HUDEP-2 (cell line): ENCODE measurements around the gene KLHL10.

Experiments used
- DNase-seq, 76 experiments: peaks; one replicate each; lab custom pipeline; 2025; ENCODE audit not compliant: unreplicated experiment in 76 of 76; lab: John Stamatoyannopoulos, UW

Gene KLHL10

DNA sequence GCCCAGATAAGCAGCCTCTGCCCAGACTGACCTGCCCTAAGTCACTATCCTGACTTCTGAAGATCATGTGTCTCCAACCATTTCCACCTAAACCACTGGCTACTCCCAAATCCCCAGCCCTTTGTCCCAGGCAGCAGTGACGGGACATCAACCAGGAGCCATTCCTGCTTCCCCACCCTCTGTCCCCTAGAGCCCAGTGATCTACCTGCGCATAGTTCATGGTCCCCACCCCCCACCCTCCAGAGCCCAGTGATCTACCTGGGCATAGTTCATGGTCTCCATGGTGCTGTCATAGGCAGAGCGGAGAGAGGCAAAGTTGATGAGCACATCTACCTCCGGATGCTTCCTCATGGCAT lies 54.4 kb downstream of the KLHL10 start:
- DNase-seq, result no peak

DNA sequence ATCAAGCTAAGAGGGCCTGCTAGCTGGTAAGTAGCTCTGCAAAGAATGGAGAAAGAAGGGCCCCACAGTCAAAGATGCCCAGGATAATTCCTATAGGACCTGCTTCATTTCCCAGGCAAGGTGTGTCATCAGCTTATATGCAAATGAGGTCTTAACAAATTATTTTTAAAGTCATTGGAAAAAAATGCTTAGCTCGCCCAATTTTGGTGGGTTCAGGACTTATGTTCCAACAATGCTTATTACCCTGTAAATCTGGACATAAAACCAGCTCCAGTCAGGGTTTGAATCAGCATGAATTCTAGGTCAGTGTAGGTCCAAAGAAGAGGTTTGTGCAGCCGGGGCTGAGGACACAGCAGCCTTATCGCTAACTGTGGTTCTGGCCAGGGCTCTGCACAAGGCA lies 55.8 kb downstream of the KLHL10 start:
- no peak for DNase-seq

DNA sequence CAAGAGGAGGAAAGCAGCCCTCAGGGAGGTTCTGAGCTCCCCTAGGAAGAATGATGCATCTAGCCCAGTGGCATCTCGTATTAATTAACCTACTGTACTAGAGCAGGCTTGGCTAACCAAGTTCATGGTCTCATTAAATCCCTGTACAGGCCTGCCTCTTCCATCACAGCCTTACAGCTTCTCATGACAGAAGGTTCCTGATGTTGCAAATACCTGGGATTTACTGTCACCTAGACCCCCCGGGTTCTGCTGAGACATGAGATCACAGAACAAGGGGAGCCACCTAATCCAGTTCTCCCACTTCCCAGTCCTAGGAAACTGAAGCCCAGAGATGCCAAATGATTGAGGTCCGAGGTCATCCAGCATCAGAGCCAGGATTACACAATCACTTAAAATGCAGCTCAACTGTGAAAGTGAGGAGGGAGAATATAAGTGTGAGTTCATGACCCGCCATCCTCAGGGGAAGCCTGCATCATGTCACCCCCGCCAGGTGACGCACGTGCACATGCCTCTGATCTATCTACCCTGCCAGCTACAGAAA lies 57.2 kb downstream of the KLHL10 start:
- DNase-seq, result no peak

DNA sequence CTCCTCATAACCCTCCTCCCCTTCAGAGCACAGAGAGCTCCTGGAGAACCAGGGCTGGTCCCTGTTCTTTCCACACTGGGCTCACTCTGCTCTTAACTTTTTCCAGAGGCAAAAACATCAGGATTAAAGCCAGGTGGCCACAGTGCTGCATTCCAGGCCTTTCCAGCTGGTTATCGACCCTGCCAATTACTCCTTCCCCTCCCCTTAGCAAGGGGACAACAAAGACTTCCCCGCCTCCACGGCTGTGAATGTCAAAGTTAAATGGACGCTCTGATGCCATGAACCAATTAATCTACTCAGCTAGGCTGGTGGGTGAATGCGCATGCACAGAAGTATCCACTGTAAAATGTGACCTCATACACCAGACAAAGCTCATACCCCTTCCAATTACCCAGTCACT lies 58.0 kb downstream of the KLHL10 start:
- no peak for DNase-seq

DNA sequence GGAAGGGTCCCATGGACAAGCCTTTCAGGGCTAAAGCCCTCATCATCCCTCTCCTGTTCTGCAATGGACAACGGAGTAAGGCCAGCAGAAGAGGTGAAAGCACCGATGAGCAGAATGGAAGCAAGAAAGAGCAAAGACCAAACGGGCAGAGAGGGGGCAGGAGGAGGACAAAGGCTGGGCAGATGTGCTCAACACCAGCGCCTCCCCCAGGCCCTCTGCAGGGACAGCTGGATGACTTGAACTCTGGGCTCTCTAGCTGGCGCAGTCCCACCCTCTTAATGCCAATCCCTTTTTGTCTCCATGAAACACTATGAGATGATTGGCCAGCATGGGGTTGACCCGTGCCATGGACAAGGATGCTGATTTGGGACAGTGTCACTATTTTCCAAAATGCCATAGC lies 59.1 kb downstream of the KLHL10 start:
- no peak for DNase-seq
